Measurements from ENCODE around the gene PNKP. TPM values are rescaled to one million over a fixed set of nuclear protein-coding genes. Genes with fewer than 3 reads are reported as not detected.

Gene PNKP
- total RNA-seq, 1 donor from 2014 or later: 76.4 TPM

- H3K27me3 Mint-ChIP-seq (ENCODE audit: unreplicated experiment): no peaks in the 10 kb centered on the region
- H3K27ac Mint-ChIP-seq (ENCODE audit: unreplicated experiment): peak overlapping the region; percentile 98
- H3K4me1 Mint-ChIP-seq (ENCODE audit: unreplicated experiment): peaks cover 56% of the 10 kb centered on the region
- peak overlapping the region; percentile 87 for H3K4me3 Mint-ChIP-seq (ENCODE audit: unreplicated experiment)
- no peak for TF ChIP-seq CTCF (IDR thresholded peaks at IDR 0.05)
- no peak for DNase-seq (ENCODE audit: extremely low spot score, unreplicated experiment)
- H3K36me3 Mint-ChIP-seq (ENCODE audit: unreplicated experiment): peaks cover 11% of the 10 kb centered on the region
- peaks cover 6% of the 10 kb centered on the region for H3K9me3 Mint-ChIP-seq (ENCODE audit: unreplicated experiment)
Measured at GRCh38 chr19:49849433-49850220, 17.7 kb downstream of the PNKP start.

- H3K27ac Mint-ChIP-seq (ENCODE audit: unreplicated experiment): peak overlapping the region; percentile 53
- H3K4me1 Mint-ChIP-seq (ENCODE audit: unreplicated experiment): peaks cover 54% of the 10 kb centered on the region
- no peak for TF ChIP-seq CTCF (IDR thresholded peaks at IDR 0.05)
- H3K27me3 Mint-ChIP-seq (ENCODE audit: unreplicated experiment): no peaks in the 10 kb centered on the region
- peak overlapping the region; percentile 58 for H3K4me3 Mint-ChIP-seq (ENCODE audit: unreplicated experiment)
- H3K9me3 Mint-ChIP-seq (ENCODE audit: unreplicated experiment): peaks cover 6% of the 10 kb centered on the region
- H3K36me3 Mint-ChIP-seq (ENCODE audit: unreplicated experiment): peaks cover 11% of the 10 kb centered on the region
- DNase-seq (ENCODE audit: extremely low spot score, unreplicated experiment): no peak
Measured at GRCh38 chr19:49848938-49849337, 18.4 kb downstream of the PNKP start.

- peaks cover 45% of the 10 kb centered on the region for H3K4me1 Mint-ChIP-seq (ENCODE audit: unreplicated experiment)
- H3K27me3 Mint-ChIP-seq (ENCODE audit: unreplicated experiment): no peaks in the 10 kb centered on the region
- H3K4me3 Mint-ChIP-seq (ENCODE audit: unreplicated experiment): peak overlapping the region; percentile 10
- H3K36me3 Mint-ChIP-seq (ENCODE audit: unreplicated experiment): peaks cover 11% of the 10 kb centered on the region
- peak overlapping the region; percentile 41 for H3K27ac Mint-ChIP-seq (ENCODE audit: unreplicated experiment)
- TF ChIP-seq CTCF (IDR thresholded peaks at IDR 0.05): no peak
- no peak for DNase-seq (ENCODE audit: extremely low spot score, unreplicated experiment)
- peaks cover 6% of the 10 kb centered on the region for H3K9me3 Mint-ChIP-seq (ENCODE audit: unreplicated experiment)
Measured at GRCh38 chr19:49847731-49848696, 19.4 kb downstream of the PNKP start.

- peaks cover 6% of the 10 kb centered on the region for H3K9me3 Mint-ChIP-seq (ENCODE audit: unreplicated experiment)
- no peak for TF ChIP-seq CTCF (IDR thresholded peaks at IDR 0.05)
- peaks cover 11% of the 10 kb centered on the region for H3K36me3 Mint-ChIP-seq (ENCODE audit: unreplicated experiment)
- no peak overlapping the region for H3K4me3 Mint-ChIP-seq (ENCODE audit: unreplicated experiment)
- no peak overlapping the region for H3K27ac Mint-ChIP-seq (ENCODE audit: unreplicated experiment)
- no peaks in the 10 kb centered on the region for H3K27me3 Mint-ChIP-seq (ENCODE audit: unreplicated experiment)
- H3K4me1 Mint-ChIP-seq (ENCODE audit: unreplicated experiment): peaks cover 34% of the 10 kb centered on the region
- DNase-seq (ENCODE audit: extremely low spot score, unreplicated experiment): no peak
Measured at GRCh38 chr19:49846408-49846807, 21.0 kb downstream of the PNKP start.

GRCh38 chr19:49845414-49845813 is 22.0 kb downstream of the PNKP start:
- peaks cover 15% of the 10 kb centered on the region for H3K36me3 Mint-ChIP-seq (ENCODE audit: unreplicated experiment)
- peak overlapping the region; percentile 73 for H3K27ac Mint-ChIP-seq (ENCODE audit: unreplicated experiment)
- no peaks in the 10 kb centered on the region for H3K27me3 Mint-ChIP-seq (ENCODE audit: unreplicated experiment)
- no peak for DNase-seq (ENCODE audit: extremely low spot score, unreplicated experiment)
- H3K4me3 Mint-ChIP-seq (ENCODE audit: unreplicated experiment): no peak overlapping the region
- H3K4me1 Mint-ChIP-seq (ENCODE audit: unreplicated experiment): peaks cover 34% of the 10 kb centered on the region
- TF ChIP-seq CTCF (IDR thresholded peaks at IDR 0.05): peak; percentile 16
- H3K9me3 Mint-ChIP-seq (ENCODE audit: unreplicated experiment): peaks cover 6% of the 10 kb centered on the region
